ENCODE measurements around the gene OSBP2. TPM values are rescaled to one million over a fixed set of nuclear protein-coding genes. Genes with fewer than 3 reads are reported as not detected.

Gene OSBP2
- polyA plus RNA-seq, 1 donor (not counting 4 experiments of a cell fraction or from before 2014, with no cell fraction given), result 3.0 TPM

- dilution Hi-C loops (cut with MboI; ENCODE audit: extremely low pct_ligation_motif_present, low sequenced_read_pairs), result no loop called here
- no peaks in the 10 kb centered on the region for H4K20me1 ChIP-seq (ENCODE audit: control insufficient read depth, extremely low read depth, insufficient read depth, low read length)
Observed at GRCh38 chr22:30876915-30877553, 182.4 kb downstream of the OSBP2 start.

GRCh38 chr22:30877662-30878515, 183.2 kb downstream of the OSBP2 start:
- dilution Hi-C loops (cut with MboI; ENCODE audit: extremely low pct_ligation_motif_present, low sequenced_read_pairs), result no loop called here
- no peaks in the 10 kb centered on the region for H3K9me1 ChIP-seq (ENCODE audit: control insufficient read depth, extremely low read depth, insufficient read depth, low read length)
- no peaks in the 10 kb centered on the region for H3K27me3 ChIP-seq (ENCODE audit: control insufficient read depth, extremely low read depth, insufficient read depth, low read length)
- FAIRE-seq (no peak), DNase-seq (ENCODE audit: low read depth, low spot score) (no peak)
- no peaks in the 10 kb centered on the region for H3K9me3 ChIP-seq (ENCODE audit: control insufficient read depth, low read depth, low read length)
- H3K36me3 ChIP-seq (ENCODE audit: control insufficient read depth in 2 of 2, extremely low read depth in 1 of 2, insufficient read depth in 2 of 2, low read length in 2 of 2), result peaks cover 0 to 2% of the 10 kb centered on the region in 2 experiments
- peaks cover 3% of the 10 kb centered on the region for H3K4me1 ChIP-seq (ENCODE audit: control insufficient read depth, extremely low read depth, insufficient read depth, low read length)
- no peak overlapping the region for H3K27ac ChIP-seq (ENCODE audit: control insufficient read depth, insufficient read depth, low read length)
- no peak overlapping the region for H3K4me3 ChIP-seq (ENCODE audit: control insufficient read depth in 2 of 3, extremely low read depth in 1 of 3, insufficient read depth in 2 of 3, low read depth in 1 of 3, low read length in 3 of 3)
- no peak overlapping the region for H3K4me2 ChIP-seq (ENCODE audit: control insufficient read depth, extremely low read depth, insufficient read depth, low read depth, low read length)
- H3K79me2 ChIP-seq (ENCODE audit: control insufficient read depth, insufficient read depth, low read length), result no peaks in the 10 kb centered on the region
- no peak for TF ChIP-seq CTCF (optimal IDR thresholded peaks at IDR 0.05 in 1 of 3, IDR thresholded peaks at IDR 0.05 in 1 of 3, conservative IDR thresholded peaks at IDR 0.05 in 1 of 3; ENCODE audit: extremely low read depth in 1 of 3, insufficient read depth in 2 of 3, low read length in 3 of 3)
- no peak for TF ChIP-seq EZH2 (IDR thresholded peaks at IDR 0.05; ENCODE audit: low read length)
- H2AFZ ChIP-seq (ENCODE audit: control insufficient read depth, low read length), result no peak overlapping the region
- H4K20me1 ChIP-seq (ENCODE audit: control insufficient read depth, extremely low read depth, insufficient read depth, low read length), result no peaks in the 10 kb centered on the region
- H3K9ac ChIP-seq (ENCODE audit: control insufficient read depth, extremely low read depth, insufficient read depth, low read length), result no peak overlapping the region

More at GRCh38 chr22:30876915-30877553, 182.4 kb downstream of the OSBP2 start:
- Histone ChIP-seq H3K9me1 (ENCODE audit: control insufficient read depth, extremely low read depth, insufficient read depth, low read length) (no peaks in the 10 kb centered on the region), H3K27ac (ENCODE audit: control insufficient read depth, insufficient read depth, low read length) (no peak overlapping the region), H3K4me2 (ENCODE audit: control insufficient read depth, extremely low read depth, insufficient read depth, low read depth, low read length) (no peak overlapping the region), H3K9ac (ENCODE audit: control insufficient read depth, extremely low read depth, insufficient read depth, low read length) (no peak overlapping the region), H3K4me1 (ENCODE audit: control insufficient read depth, extremely low read depth, insufficient read depth, low read length) (peaks cover 3% of the 10 kb centered on the region), H3K9me3 (ENCODE audit: control insufficient read depth, low read depth, low read length) (no peaks in the 10 kb centered on the region), H3K36me3 (ENCODE audit: control insufficient read depth in 2 of 2, extremely low read depth in 1 of 2, insufficient read depth in 2 of 2, low read length in 2 of 2) (peaks cover 0 to 7% of the 10 kb centered on the region in 2 experiments), H3K27me3 (ENCODE audit: control insufficient read depth, extremely low read depth, insufficient read depth, low read length) (no peaks in the 10 kb centered on the region), H2AFZ (ENCODE audit: control insufficient read depth, low read length) (no peak overlapping the region), H3K79me2 (ENCODE audit: control insufficient read depth, insufficient read depth, low read length) (no peaks in the 10 kb centered on the region), H3K4me3 (ENCODE audit: control insufficient read depth in 2 of 3, extremely low read depth in 1 of 3, insufficient read depth in 2 of 3, low read depth in 1 of 3, low read length in 3 of 3) (no peak overlapping the region)
- FAIRE-seq (no peak), DNase-seq (ENCODE audit: low read depth, low spot score) (no peak)
- no peak for TF ChIP-seq CTCF (optimal IDR thresholded peaks at IDR 0.05 in 1 of 3, IDR thresholded peaks at IDR 0.05 in 1 of 3, conservative IDR thresholded peaks at IDR 0.05 in 1 of 3; ENCODE audit: extremely low read depth in 1 of 3, insufficient read depth in 2 of 3, low read length in 3 of 3)
- no peak for TF ChIP-seq EZH2 (IDR thresholded peaks at IDR 0.05; ENCODE audit: low read length)

All from keratinocyte (primary cell).